ENCODE results near the gene PCDHB7. TPM values are rescaled to one million over a fixed set of nuclear protein-coding genes. Genes with fewer than 3 reads are reported as not detected.
"Not testable (repeated sequence)": the region's sequence is repeated elsewhere in the genome, so short reads cannot be mapped to it uniquely, and the experiment has no call there.

PCDHB7 gene
- total RNA-seq, 1 donor from 2014 or later = 1.8 TPM

DNA sequence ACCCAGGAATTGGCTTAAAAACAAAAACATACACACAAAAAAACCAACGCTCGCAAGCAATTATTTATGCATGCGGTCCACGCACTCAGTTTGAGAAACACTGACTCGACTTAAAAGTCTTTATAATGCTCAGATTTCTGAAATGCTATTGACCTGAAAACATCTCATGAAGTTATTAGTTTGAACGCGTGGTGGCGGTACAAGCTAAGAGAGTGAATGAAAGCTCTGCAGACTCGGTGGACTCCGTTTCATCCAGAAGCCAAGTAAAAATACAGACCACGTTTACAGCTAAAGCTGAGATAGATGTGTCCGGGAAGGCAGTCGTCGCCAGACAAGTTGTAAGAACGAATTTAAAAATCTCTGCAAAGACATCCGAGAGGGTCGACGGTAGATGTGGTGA is 22.6 kb upstream of the PCDHB7 start, which contains the start of gene PCDHB6:
TSS of gene PCDHB6 (plus strand) at position 246 of the 400 bp plus-strand sequence. CDS start 201 bp downstream, outside the sequence.
- H3K9me3 Mint-ChIP-seq = peaks cover 59% of the 10 kb centered on the region
- TF ChIP-seq, protein P1, sequence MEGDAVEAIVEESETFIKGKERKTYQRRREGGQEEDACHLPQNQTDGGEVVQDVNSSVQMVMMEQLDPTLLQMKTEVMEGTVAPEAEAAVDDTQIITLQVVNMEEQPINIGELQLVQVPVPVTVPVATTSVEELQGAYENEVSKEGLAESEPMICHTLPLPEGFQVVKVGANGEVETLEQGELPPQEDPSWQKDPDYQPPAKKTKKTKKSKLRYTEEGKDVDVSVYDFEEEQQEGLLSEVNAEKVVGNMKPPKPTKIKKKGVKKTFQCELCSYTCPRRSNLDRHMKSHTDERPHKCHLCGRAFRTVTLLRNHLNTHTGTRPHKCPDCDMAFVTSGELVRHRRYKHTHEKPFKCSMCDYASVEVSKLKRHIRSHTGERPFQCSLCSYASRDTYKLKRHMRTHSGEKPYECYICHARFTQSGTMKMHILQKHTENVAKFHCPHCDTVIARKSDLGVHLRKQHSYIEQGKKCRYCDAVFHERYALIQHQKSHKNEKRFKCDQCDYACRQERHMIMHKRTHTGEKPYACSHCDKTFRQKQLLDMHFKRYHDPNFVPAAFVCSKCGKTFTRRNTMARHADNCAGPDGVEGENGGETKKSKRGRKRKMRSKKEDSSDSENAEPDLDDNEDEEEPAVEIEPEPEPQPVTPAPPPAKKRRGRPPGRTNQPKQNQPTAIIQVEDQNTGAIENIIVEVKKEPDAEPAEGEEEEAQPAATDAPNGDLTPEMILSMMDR (IDR thresholded peaks at IDR 0.05; ENCODE audit: unreplicated experiment) = no peak
- H3K36me3 Mint-ChIP-seq = peaks cover 43% of the 10 kb centered on the region
- no peak within 1 kb of the TSS for H3K27ac Mint-ChIP-seq
- H3K4me1 Mint-ChIP-seq = no peaks in the 10 kb centered on the region
- H3K4me3 Mint-ChIP-seq = no peak within 1 kb of the TSS
- peaks cover 2% of the 10 kb centered on the region for H3K27me3 Mint-ChIP-seq (ENCODE audit: low read depth)
- no peak for DNase-seq (ENCODE audit: low spot score in 2 of 2, unreplicated experiment in 2 of 2)

DNA sequence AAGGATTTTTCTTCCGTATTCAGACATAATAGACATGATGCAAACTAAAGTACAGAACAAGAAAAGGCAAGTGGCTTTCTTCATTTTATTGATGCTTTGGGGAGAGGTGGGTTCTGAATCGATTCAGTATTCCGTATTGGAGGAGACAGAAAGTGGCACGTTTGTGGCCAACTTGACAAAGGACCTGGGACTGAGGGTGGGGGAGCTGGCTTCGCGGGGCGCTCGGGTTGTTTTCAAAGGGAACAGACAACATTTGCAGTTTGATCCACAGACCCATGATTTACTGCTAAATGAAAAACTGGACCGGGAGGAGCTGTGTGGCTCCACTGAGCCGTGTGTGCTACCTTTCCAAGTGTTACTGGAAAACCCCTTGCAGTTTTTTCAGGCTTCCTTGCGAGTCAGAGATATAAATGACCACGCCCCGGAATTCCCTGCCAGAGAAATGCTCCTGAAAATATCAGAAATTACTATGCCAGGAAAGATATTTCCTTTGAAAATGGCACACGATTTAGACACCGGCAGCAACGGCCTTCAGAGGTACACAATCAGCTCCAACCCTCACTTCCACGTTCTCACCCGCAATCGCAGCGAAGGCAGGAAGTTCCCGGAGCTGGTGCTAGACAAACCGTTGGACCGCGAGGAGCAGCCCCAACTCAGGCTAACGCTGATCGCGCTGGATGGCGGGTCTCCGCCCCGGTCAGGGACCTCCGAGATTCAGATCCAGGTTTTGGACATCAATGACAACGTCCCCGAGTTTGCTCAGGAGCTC is 22.0 kb upstream of the PCDHB7 start:
- DNase-seq (ENCODE audit: low spot score in 2 of 2, unreplicated experiment in 2 of 2) = no peak
- Mint-ChIP-seq H3K27me3 (ENCODE audit: low read depth) (peaks cover 2% of the 10 kb centered on the region), H3K9me3 (peaks cover 56% of the 10 kb centered on the region), H3K27ac (no peak overlapping the region), H3K36me3 (peaks cover 43% of the 10 kb centered on the region), H3K4me1 (no peaks in the 10 kb centered on the region), H3K4me3 (no peak overlapping the region)
- TF ChIP-seq, protein P1 (IDR thresholded peaks at IDR 0.05; ENCODE audit: unreplicated experiment) = no peak

DNA sequence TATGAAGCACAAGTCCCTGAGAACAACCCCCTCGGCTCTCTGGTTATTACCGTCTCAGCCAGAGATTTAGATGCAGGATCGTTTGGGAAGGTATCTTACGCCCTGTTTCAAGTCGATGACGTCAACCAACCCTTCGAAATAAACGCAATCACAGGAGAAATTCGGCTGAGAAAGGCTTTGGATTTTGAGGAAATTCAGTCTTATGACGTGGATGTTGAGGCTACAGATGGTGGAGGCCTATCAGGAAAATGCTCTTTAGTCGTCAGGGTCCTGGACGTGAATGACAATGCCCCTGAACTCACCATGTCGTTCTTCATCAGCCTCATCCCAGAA is 21.5 kb upstream of the PCDHB7 start:
- no peak overlapping the region for H3K27ac Mint-ChIP-seq
- no peaks in the 10 kb centered on the region for H3K4me1 Mint-ChIP-seq
- peaks cover 1% of the 10 kb centered on the region for H3K27me3 Mint-ChIP-seq (ENCODE audit: low read depth)
- peaks cover 45% of the 10 kb centered on the region for H3K36me3 Mint-ChIP-seq
- no peak for DNase-seq (ENCODE audit: low spot score in 2 of 2, unreplicated experiment in 2 of 2)
- no peak overlapping the region for H3K4me3 Mint-ChIP-seq
- peaks cover 55% of the 10 kb centered on the region for H3K9me3 Mint-ChIP-seq
- TF ChIP-seq, protein P1 (IDR thresholded peaks at IDR 0.05; ENCODE audit: unreplicated experiment) = no peak

DNA sequence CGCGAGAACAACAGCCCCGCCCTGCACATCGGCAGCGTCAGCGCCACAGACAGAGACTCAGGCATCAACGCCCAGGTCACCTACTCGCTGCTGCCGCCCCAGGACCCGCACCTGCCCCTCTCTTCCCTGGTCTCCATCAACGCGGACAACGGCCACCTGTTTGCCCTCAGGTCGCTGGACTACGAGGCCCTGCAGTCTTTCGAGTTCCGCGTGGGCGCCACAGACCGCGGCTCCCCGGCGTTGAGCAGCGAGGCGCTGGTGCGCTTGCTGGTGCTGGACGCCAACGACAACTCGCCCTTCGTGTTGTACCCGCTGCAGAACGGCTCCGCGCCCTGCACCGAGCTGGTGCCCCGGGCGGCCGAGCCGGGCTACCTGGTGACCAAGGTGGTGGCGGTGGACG is 20.8 kb upstream of the PCDHB7 start:
- H3K4me1 Mint-ChIP-seq; H3K27me3 Mint-ChIP-seq (ENCODE audit: low read depth); DNase-seq (ENCODE audit: low spot score in 2 of 2, unreplicated experiment in 2 of 2); H3K4me3 Mint-ChIP-seq; H3K27ac Mint-ChIP-seq: not testable (repeated sequence)
- Mint-ChIP-seq H3K36me3 (peaks cover 47% of the 10 kb centered on the region), H3K9me3 (peaks cover 55% of the 10 kb centered on the region)

DNA sequence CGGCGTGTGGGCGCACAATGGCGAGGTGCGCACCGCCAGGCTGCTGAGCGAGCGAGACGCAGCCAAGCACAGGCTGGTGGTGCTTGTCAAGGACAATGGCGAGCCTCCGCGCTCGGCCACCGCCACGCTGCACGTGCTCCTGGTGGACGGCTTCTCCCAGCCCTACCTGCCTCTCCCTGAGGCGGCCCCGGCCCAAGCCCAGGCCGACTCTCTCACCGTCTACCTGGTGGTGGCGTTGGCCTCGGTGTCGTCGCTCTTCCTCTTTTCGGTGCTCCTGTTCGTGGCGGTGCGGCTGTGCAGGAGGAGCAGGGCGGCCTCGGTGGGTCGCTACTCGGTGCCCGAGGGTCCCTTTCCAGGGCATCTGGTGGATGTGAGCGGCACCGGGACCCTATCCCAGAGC is 20.3 kb upstream of the PCDHB7 start:
- not testable (repeated sequence) for DNase-seq (ENCODE audit: low spot score in 2 of 2, unreplicated experiment in 2 of 2); H3K27ac Mint-ChIP-seq; H3K27me3 Mint-ChIP-seq (ENCODE audit: low read depth); H3K4me3 Mint-ChIP-seq; H3K4me1 Mint-ChIP-seq
- peaks cover 51% of the 10 kb centered on the region for H3K36me3 Mint-ChIP-seq
- H3K9me3 Mint-ChIP-seq = peaks cover 58% of the 10 kb centered on the region

DNA sequence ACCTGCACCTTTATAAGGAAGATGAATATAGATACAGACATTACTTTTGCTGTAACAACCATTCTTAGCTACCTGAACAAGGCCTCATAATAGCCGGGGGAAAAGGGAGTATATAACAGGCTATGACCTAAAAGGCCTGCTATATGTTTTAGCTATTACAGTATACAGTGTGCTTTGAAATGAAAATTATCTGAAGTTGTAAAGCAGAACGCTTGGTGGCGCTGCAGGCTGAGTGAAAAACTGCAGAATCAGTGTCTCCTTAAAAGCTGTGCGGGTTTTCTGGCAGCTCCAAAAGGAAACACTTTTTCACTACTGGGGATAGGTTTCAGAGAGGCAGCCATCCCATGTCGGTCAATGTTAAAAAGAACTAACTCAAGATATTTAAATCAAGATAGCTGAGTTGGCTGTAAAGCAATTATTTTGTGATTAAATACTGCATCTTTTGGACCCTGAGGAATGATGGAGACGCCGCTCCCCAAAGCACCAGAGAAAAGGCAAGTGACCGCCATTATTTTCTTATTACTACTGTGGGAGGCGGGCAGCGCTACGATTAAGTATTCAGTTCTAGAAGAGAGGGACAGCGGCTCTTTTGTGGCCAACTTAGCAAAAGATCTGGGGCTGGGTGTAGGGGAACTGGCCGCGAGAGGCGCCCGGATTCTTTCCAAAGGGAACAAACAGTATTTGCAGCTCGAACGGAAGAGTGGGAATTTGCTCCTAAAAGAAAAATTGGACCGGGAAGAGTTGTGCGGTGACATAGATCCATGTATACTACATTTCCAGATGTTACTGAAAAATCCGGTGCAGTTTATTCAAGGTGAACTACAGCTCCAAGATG is 16.7 kb upstream of the PCDHB7 start:
- H3K4me1 Mint-ChIP-seq = no peaks in the 10 kb centered on the region
- no peak overlapping the region for H3K4me3 Mint-ChIP-seq
- H3K27me3 Mint-ChIP-seq (ENCODE audit: low read depth) = no peaks in the 10 kb centered on the region
- H3K27ac Mint-ChIP-seq = no peak overlapping the region
- TF ChIP-seq, protein P1 (IDR thresholded peaks at IDR 0.05; ENCODE audit: unreplicated experiment) = peak; percentile 32
- DNase-seq (ENCODE audit: low spot score in 2 of 2, unreplicated experiment in 2 of 2) = no peak
- peaks cover 41% of the 10 kb centered on the region for H3K36me3 Mint-ChIP-seq
- H3K9me3 Mint-ChIP-seq = peaks cover 42% of the 10 kb centered on the region

DNA sequence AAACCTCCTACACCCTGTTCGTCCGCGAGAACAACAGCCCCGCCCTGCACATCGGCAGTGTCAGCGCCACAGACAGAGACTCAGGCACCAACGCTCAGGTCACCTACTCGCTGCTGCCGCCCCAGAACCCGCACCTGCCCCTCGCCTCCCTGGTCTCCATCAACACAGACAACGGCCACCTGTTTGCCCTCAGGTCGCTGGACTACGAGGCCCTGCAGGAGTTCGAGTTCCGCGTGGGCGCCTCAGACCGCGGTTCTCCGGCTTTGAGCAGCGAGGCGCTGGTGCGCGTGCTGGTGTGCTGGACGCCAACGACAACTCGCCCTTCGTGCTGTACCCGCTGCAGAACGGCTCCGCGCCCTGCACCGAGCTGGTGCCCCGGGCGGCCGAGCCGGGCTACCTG is 15.1 kb upstream of the PCDHB7 start:
- not testable (repeated sequence) for H3K4me3 Mint-ChIP-seq; DNase-seq (ENCODE audit: low spot score in 2 of 2, unreplicated experiment in 2 of 2); H3K4me1 Mint-ChIP-seq; H3K27ac Mint-ChIP-seq; H3K27me3 Mint-ChIP-seq (ENCODE audit: low read depth)
- Mint-ChIP-seq H3K36me3 (peaks cover 32% of the 10 kb centered on the region), H3K9me3 (peaks cover 45% of the 10 kb centered on the region)

DNA sequence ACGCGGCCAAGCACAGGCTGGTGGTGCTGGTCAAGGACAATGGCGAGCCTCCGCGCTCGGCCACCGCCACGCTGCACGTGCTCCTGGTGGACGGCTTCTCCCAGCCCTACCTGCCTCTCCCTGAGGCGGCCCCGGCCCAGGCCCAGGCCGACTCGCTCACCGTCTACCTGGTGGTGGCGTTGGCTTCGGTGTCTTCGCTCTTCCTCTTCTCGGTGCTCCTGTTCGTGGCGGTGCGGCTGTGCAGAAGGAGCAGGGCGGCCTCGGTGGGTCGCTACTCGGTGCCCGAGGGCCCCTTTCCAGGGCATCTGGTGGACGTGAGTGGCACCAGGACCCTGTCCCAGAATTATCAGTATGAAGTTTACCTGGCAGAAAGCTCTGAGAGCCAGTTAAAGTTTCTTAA is 14.5 kb upstream of the PCDHB7 start:
- not testable (repeated sequence) for H3K4me1 Mint-ChIP-seq; H3K4me3 Mint-ChIP-seq; H3K27me3 Mint-ChIP-seq (ENCODE audit: low read depth); H3K27ac Mint-ChIP-seq; DNase-seq (ENCODE audit: low spot score in 2 of 2, unreplicated experiment in 2 of 2)
- H3K36me3 Mint-ChIP-seq = peaks cover 28% of the 10 kb centered on the region
- peaks cover 44% of the 10 kb centered on the region for H3K9me3 Mint-ChIP-seq

DNA sequence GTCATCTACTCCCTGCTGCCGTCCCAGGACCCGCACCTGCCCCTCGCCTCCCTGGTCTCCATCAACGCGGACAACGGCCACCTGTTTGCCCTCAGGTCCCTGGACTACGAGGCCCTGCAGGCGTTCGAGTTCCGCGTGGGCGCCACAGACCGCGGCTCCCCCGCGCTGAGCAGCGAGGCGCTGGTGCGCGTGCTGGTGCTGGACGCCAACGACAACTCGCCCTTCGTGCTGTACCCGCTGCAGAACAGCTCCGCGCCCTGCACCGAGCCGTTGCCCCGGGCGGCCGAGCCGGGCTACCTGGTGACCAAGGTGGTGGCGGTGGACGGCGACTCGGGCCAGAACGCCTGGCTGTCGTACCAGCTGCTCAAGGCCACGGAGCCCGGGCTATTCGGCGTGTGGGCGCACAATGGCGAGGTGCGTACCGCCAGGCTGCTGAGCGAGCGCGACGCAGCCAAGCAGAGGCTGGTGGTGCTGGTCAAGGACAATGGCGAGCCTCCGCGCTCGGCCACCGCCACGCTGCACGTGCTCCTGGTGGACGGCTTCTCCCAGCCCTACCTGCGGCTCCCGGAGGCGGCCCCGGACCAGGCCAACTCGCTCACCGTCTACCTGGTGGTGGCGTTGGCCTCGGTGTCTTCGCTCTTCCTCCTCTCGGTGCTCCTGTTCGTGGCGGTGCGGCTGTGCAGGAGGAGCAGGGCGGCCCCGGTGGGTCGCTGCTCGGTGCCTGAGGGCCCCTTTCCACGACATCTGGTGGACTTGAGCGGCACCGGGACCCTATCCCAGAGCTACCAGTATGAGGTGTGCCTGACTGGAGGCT is 2.1 kb downstream of the PCDHB7 start:
- H3K4me3 Mint-ChIP-seq; H3K27ac Mint-ChIP-seq; H3K4me1 Mint-ChIP-seq; H3K27me3 Mint-ChIP-seq (ENCODE audit: low read depth); H3K36me3 Mint-ChIP-seq; DNase-seq (ENCODE audit: low spot score in 2 of 2, unreplicated experiment in 2 of 2): not testable (repeated sequence)
- H3K9me3 Mint-ChIP-seq = peaks cover 31% of the 10 kb centered on the region
